ENCODE data around the gene MEAK7. TPM values are rescaled to one million over a fixed set of nuclear protein-coding genes. Genes with fewer than 3 reads are reported as not detected.

The MEAK7 gene
- total RNA-seq, 2 experiments from 2014 or later = 8.8 to 10.0 TPM

DNA sequence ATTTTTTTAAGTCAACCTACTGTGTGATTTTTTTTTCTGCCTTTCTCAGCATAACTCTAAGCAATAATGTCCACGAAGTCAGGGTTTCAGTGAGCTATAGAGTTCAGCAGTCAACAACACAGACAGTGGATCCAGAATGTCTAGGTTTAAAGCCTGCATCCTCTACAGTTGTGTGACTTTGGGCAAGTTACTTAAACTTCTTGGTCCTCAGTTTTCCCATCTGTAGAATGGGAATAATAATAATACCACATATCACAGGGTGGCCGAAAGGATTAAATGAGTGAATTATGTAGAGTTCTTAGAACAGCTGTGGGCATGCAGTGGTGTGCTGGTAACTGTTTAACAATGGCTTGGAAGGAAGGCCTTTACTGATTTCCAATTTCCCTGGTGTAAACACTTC lies 38.8 kb upstream of the MEAK7 start:
- DNase-seq = no peak
- ChIA-PET CTCF (interaction anchor here (0.7 to 2.4 kb wide), 4 partner anchors 13 to 37 kb away, joined by 3 to 7 read pairs (median 5); no protein-coding TSS in a partner anchor), POLR2A (no interaction called here)
- Mint-ChIP-seq H3K4me3 (no peak overlapping the region), H3K27ac (no peak overlapping the region), H3K27me3 (peaks cover 6% of the 10 kb centered on the region), H3K36me3 (ENCODE audit: low read depth) (no peaks in the 10 kb centered on the region), H3K4me1 (peaks cover 16% of the 10 kb centered on the region), H3K9me3 (no peaks in the 10 kb centered on the region)

DNA sequence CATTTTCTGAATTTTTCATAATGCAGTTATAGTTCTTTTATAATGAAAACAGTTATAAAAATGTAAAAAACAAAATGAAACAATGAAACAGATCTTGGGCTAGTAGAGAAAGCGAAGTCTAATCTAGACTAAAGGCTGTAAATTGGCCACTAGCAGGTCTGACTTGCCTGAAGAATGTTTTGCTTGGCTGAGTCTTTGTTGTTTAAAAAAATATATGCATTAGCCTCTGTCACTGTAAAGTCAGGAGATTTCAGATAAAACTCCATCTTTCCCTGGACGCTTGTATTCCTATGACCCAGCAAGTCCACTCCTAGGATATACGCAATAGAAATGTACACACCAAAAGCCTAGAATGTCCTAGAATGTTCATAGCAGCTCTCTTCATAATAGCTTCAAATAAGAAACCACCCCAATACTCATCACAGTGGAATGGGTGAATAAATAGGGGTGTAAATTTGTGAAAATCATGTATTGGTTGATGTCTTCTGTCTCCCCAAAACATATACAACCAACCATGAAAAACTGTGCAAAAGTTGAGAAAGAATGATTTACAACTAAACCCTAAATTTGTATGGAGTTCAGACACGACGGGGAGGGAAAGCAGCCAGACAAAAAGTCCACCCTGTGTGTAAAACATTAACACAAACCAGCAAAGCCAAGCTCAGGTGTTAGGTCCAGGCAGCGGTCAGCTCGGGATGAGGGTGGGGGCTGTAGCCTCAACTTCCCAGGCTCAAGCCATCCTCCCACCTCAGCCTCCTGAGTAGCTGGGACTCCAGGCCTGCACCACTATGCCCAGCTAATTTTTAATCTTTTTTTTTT lies 37.7 kb upstream of the MEAK7 start:
- no peak for DNase-seq
- Mint-ChIP-seq H3K27ac (no peak overlapping the region), H3K4me3 (no peak overlapping the region), H3K27me3 (peaks cover 6% of the 10 kb centered on the region), H3K9me3 (no peaks in the 10 kb centered on the region), H3K36me3 (ENCODE audit: low read depth) (no peaks in the 10 kb centered on the region), H3K4me1 (peaks cover 20% of the 10 kb centered on the region)
- POLR2A ChIA-PET = no interaction called here
- CTCF ChIA-PET = interaction anchor here (0.7 to 2.4 kb wide), 4 partner anchors 13 to 36 kb away, joined by 3 to 7 read pairs (median 4); no protein-coding TSS in a partner anchor

- Mint-ChIP-seq H3K9me3 (no peaks in the 10 kb centered on the region), H3K27me3 (peaks cover 11% of the 10 kb centered on the region), H3K4me1 (peaks cover 19% of the 10 kb centered on the region), H3K36me3 (ENCODE audit: low read depth) (no peaks in the 10 kb centered on the region), H3K27ac (no peak overlapping the region), H3K4me3 (no peak overlapping the region)
- DNase-seq = no peak
- CTCF ChIA-PET = interaction anchor here (0.7 to 1.8 kb wide), 2 partner anchors 9 to 19 kb away, joined by 3 to 8 read pairs; no protein-coding TSS in a partner anchor
- POLR2A ChIA-PET = no interaction called here
Observed at GRCh38 chr16:84540194-84540593, 35.7 kb upstream of the MEAK7 start.

- Mint-ChIP-seq H3K4me1 (peaks cover 10% of the 10 kb centered on the region), H3K4me3 (no peak overlapping the region), H3K27ac (no peak overlapping the region), H3K27me3 (peaks cover 8% of the 10 kb centered on the region), H3K9me3 (no peaks in the 10 kb centered on the region), H3K36me3 (ENCODE audit: low read depth) (no peaks in the 10 kb centered on the region)
- ChIA-PET POLR2A (no interaction called here), CTCF (interaction anchor here (0.5 to 1.8 kb wide), 3 partner anchors 10 to 531 kb away, joined by 3 to 8 read pairs (median 3); no protein-coding TSS in a partner anchor)
- no peak for DNase-seq
Observed at GRCh38 chr16:84538222-84538840, 33.9 kb upstream of the MEAK7 start.

- DNase-seq = no peak
- ChIA-PET CTCF (interaction anchor here (0.9 kb wide), 2 partner anchors 10 to 18 kb away, joined by 3 to 4 read pairs; no protein-coding TSS in a partner anchor), POLR2A (no interaction called here)
- no peaks in the 10 kb centered on the region for H3K36me3 Mint-ChIP-seq (ENCODE audit: low read depth)
- no peak overlapping the region for H3K4me3 Mint-ChIP-seq
- H3K4me1 Mint-ChIP-seq = peaks cover 13% of the 10 kb centered on the region
- no peak overlapping the region for H3K27ac Mint-ChIP-seq
- no peaks in the 10 kb centered on the region for H3K9me3 Mint-ChIP-seq
- peaks cover 12% of the 10 kb centered on the region for H3K27me3 Mint-ChIP-seq
Observed at GRCh38 chr16:84537491-84538151, 33.2 kb upstream of the MEAK7 start.

- Mint-ChIP-seq H3K4me3 (no peak overlapping the region), H3K27me3 (peaks cover 16% of the 10 kb centered on the region), H3K27ac (no peak overlapping the region), H3K36me3 (ENCODE audit: low read depth) (no peaks in the 10 kb centered on the region), H3K9me3 (no peaks in the 10 kb centered on the region), H3K4me1 (peaks cover 19% of the 10 kb centered on the region)
- no peak for DNase-seq
- POLR2A ChIA-PET = no interaction called here
- CTCF ChIA-PET = interaction anchor here (0.6 kb wide), 2 partner anchors 18 to 28 kb away, joined by 3 read pairs; no protein-coding TSS in a partner anchor
Observed at GRCh38 chr16:84535851-84536250, 31.4 kb upstream of the MEAK7 start.

DNA sequence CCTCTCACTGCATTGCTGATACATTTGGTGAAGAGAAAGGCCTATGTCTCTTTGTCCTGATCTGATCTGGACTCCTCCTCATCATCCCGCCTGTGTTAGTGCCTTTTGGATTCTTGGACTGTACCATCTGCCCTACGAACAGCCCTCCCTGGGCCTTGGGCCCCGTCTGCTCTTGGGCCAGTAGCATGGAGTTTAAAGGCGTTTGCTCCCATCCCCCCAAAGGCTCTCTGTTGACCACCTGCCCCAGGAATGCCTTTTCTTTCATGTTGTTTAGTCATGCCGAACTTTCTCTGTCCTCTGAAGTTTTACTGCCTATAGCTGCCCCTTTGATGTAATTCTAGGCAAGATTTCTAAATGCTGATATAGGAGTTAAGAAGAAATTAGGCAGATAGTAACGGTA lies 30.9 kb upstream of the MEAK7 start:
- Mint-ChIP-seq H3K36me3 (ENCODE audit: low read depth) (peaks cover 2% of the 10 kb centered on the region), H3K27me3 (peaks cover 16% of the 10 kb centered on the region), H3K27ac (no peak overlapping the region), H3K9me3 (peaks cover 1% of the 10 kb centered on the region), H3K4me1 (peaks cover 19% of the 10 kb centered on the region), H3K4me3 (no peak overlapping the region)
- ChIA-PET CTCF (no interaction called here), POLR2A (no interaction called here)
- no peak for DNase-seq

- H3K4me1 Mint-ChIP-seq = peaks cover 20% of the 10 kb centered on the region
- no peak overlapping the region for H3K4me3 Mint-ChIP-seq
- ChIA-PET CTCF (no interaction called here), POLR2A (no interaction called here)
- H3K9me3 Mint-ChIP-seq = peaks cover 6% of the 10 kb centered on the region
- no peak overlapping the region for H3K27ac Mint-ChIP-seq
- H3K27me3 Mint-ChIP-seq = peaks cover 16% of the 10 kb centered on the region
- peaks cover 6% of the 10 kb centered on the region for H3K36me3 Mint-ChIP-seq (ENCODE audit: low read depth)
- no peak for DNase-seq
Observed at GRCh38 chr16:84534815-84535214, 30.4 kb upstream of the MEAK7 start.

DNA sequence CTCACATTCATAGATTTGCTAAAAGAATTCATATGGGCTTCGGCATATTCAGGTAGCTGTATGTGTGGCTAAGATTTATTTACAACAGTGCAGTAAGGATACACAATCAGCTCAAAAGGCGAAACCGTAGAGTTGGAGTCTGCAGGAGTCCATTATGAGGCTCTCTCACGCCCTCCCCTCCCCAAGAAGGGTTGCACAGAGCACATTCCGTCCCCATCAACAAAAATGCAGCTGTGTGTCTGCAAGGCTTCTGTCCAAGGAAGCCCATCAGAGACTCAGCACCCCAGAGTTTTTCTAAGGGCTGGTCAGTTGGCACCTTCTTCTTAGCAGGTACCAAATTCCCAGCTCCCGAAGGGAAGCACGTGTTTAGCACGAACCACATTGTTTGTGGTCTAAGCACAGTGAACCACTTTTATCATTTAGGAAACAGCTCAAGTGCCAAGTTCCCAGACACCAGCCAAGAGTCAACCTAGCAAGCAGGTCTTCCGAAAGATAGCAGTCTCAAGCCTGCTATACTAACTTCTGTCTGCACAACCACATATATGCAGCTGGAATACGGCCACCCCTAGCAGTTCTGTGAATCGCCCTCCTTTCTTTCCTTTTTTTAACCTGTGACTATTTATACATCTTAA lies 28.5 kb upstream of the MEAK7 start:
- CTCF ChIA-PET = interaction anchor here (1.0 to 1.6 kb wide), 5 partner anchors 9 to 22 kb away, joined by 3 to 8 read pairs (median 5); no protein-coding TSS in a partner anchor
- no peak for DNase-seq
- peaks cover 20% of the 10 kb centered on the region for H3K4me1 Mint-ChIP-seq
- peaks cover 16% of the 10 kb centered on the region for H3K27me3 Mint-ChIP-seq
- POLR2A ChIA-PET = no interaction called here
- H3K4me3 Mint-ChIP-seq = no peak overlapping the region
- no peak overlapping the region for H3K27ac Mint-ChIP-seq
- peaks cover 13% of the 10 kb centered on the region for H3K9me3 Mint-ChIP-seq
- peaks cover 11% of the 10 kb centered on the region for H3K36me3 Mint-ChIP-seq (ENCODE audit: low read depth)

DNA sequence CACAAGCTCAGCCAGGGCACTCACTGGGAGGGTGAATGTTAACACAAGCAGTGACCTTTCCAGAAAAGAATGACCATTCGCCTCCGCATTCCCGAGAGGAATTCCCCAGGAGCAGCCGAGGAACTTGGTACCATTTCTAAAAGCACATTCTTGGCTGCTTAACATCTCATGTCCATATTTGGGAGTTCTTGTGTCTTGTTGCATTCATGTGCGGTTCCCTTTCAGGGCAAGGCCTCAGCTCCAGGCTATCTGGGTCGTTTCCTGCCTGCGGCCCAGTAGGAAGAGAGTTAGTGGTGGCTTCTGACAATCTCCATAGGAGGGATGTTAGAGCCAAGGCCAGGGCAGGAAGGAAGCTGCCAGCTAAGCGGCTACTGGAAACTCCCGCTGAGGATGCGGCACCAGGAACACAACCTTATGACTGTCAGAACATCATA lies 27.8 kb upstream of the MEAK7 start:
- Mint-ChIP-seq H3K4me1 (peaks cover 17% of the 10 kb centered on the region), H3K27ac (no peak overlapping the region), H3K36me3 (ENCODE audit: low read depth) (peaks cover 11% of the 10 kb centered on the region), H3K9me3 (peaks cover 13% of the 10 kb centered on the region), H3K4me3 (no peak overlapping the region), H3K27me3 (peaks cover 16% of the 10 kb centered on the region)
- POLR2A ChIA-PET = no interaction called here
- no peak for DNase-seq
- CTCF ChIA-PET = interaction anchor here (1.0 to 1.5 kb wide), 3 partner anchors 12 to 21 kb away, joined by 4 to 6 read pairs (median 5); no protein-coding TSS in a partner anchor

- peaks cover 16% of the 10 kb centered on the region for H3K27me3 Mint-ChIP-seq
- DNase-seq = no peak
- H3K4me3 Mint-ChIP-seq = no peak overlapping the region
- H3K36me3 Mint-ChIP-seq (ENCODE audit: low read depth) = peaks cover 11% of the 10 kb centered on the region
- peaks cover 11% of the 10 kb centered on the region for H3K4me1 Mint-ChIP-seq
- POLR2A ChIA-PET = no interaction called here
- CTCF ChIA-PET = interaction anchor here (1.2 kb wide), 1 partner anchor 21 kb away, joined by 4 read pairs; no protein-coding TSS in a partner anchor
- peaks cover 13% of the 10 kb centered on the region for H3K9me3 Mint-ChIP-seq
- H3K27ac Mint-ChIP-seq = no peak overlapping the region
Observed at GRCh38 chr16:84531671-84532111, 27.2 kb upstream of the MEAK7 start.

GRCh38 chr16:84530590-84530989 lies 26.1 kb upstream of the MEAK7 start:
- CTCF ChIA-PET = interaction anchor here (0.7 to 1.0 kb wide), 2 partner anchors 92 to 209 kb away, joined by 3 to 4 read pairs; no protein-coding TSS in a partner anchor
- Mint-ChIP-seq H3K4me3 (no peak overlapping the region), H3K9me3 (peaks cover 13% of the 10 kb centered on the region), H3K4me1 (peaks cover 11% of the 10 kb centered on the region), H3K27ac (peak overlapping the region; percentile 66), H3K36me3 (ENCODE audit: low read depth) (peaks cover 11% of the 10 kb centered on the region), H3K27me3 (peaks cover 14% of the 10 kb centered on the region)
- no peak for DNase-seq
- POLR2A ChIA-PET = interaction anchor here (0.6 kb wide), 1 partner anchor 209 kb away, joined by 3 read pairs; no protein-coding TSS in a partner anchor

Measured in activated CD4-positive, alpha-beta T cell treated with anti-CD3 and anti-CD28 coated beads, Interleukin-2, amount 10 ng/mL, durations not matched to agents 7 days and 5 days (primary cell).